Aorta (tissue), 5 donors: ENCODE measurements around the gene MAN1B1. TPM values are rescaled to one million over a fixed set of nuclear protein-coding genes. Genes with fewer than 3 reads are reported as not detected.
A peak's percentile ranks its signal among the peaks of the same experiment; 100 is the strongest.

Source experiments
- ATAC-seq: fragments of 200-7000 bp; cut with Tn5 transposase; one replicate; pipeline ENCODE4 v1.9.1; 2022; ENCODE audit warnings: moderate library complexity; ENCODE audit not compliant: low FRiP score
- DNase-seq, 2 donors: peaks; one replicate each; pipeline ENCODE4 v3.0.0-alpha.2; 2020
- H3K27ac ChIP-seq, 2 donors: one replicate each; pipeline ENCODE4 v1.5.1; 2013; ENCODE audit warnings: low read length in 2 of 2, mild to moderate bottlenecking in 2 of 2, moderate library complexity in 2 of 2, control low read depth in 1 of 2, inconsistent platforms in 1 of 2, low read depth in 1 of 2
- H3K27me3 ChIP-seq, 2 donors: one replicate each; pipeline ENCODE4 v1.6.1; 2013; ENCODE audit warnings: control low read depth in 1 of 2, low read length in 1 of 2, mild to moderate bottlenecking in 1 of 2, moderate library complexity in 1 of 2; ENCODE audit not compliant: insufficient read depth in 2 of 2, control insufficient read depth in 1 of 2
- H3K36me3 ChIP-seq, 2 donors: one replicate each; pipeline ENCODE4 v1.6.1; 2013; ENCODE audit warnings: control low read depth in 1 of 2, low read length in 1 of 2, mild to moderate bottlenecking in 1 of 2; ENCODE audit not compliant: insufficient read depth in 2 of 2, control insufficient read depth in 1 of 2
- H3K4me1 ChIP-seq, 2 donors: one replicate each; pipeline ENCODE4 v1.6.1; 2013; ENCODE audit warnings: low read length in 2 of 2, control low read depth in 1 of 2, mild to moderate bottlenecking in 1 of 2, moderate library complexity in 1 of 2; ENCODE audit not compliant: insufficient read depth in 2 of 2, control insufficient read depth in 1 of 2
- H3K4me3 ChIP-seq, 2 donors: one replicate each; pipeline ENCODE4 v1.5.1; 2013; ENCODE audit warnings: low read length in 2 of 2, control low read depth in 1 of 2, mild to moderate bottlenecking in 1 of 2
- H3K9me3 ChIP-seq: one replicate; pipeline ENCODE4 v1.6.1; 2013; ENCODE audit warnings: mild to moderate bottlenecking, low read length; ENCODE audit not compliant: control insufficient read depth
- WGBS, 2 donors: extraction: QIAGEN DNeasy Blood & Tissue Kit; methylation state at CpG; one replicate each; pipeline ENCODE4 v1.1.7; 2013; 5-methylcytosine and 5-hydroxymethylcytosine counted together
- intact Hi-C, 2 donors: fragments of 100-400 bp; cut with DNase I; formaldehyde crosslinking; loops; one replicate each; pipeline versions ENCODE4 v1.14.2 to v1.15.0; 2022
- polyA plus RNA-seq, 2 donors: library from polyadenylated mRNA; stranded (reverse); fragments of 200-250 nt; gene quantifications; one replicate each; pipeline ENCODE4 v1.2.3, GENCODE V29; 2013
- total RNA-seq, 2 donors: library from RNA; stranded (reverse); fragmentation: NEBNext Ultra II Directional; extraction: Animal tissue kit (Norgen Biotek cat#: 25700); gene quantifications; one replicate each; pipeline ENCODE4 v1.2.1, GENCODE V29; 2021
- donor health status: healthy with polysubstance abuse.
- donor health status: Bipolar disorder and iron deficiency.
- donor health status: DM: no; HTN: no; CAD: no.
- donor health status: DM: no; HTN: no; CAD: no.
- donor health status: DM: yes; HTN: yes; CAD: no.

Gene MAN1B1
- total and polyA plus RNA-seq, 4 donors, result 21.2 to 104 (median 40.3) TPM

- 92 to 95% methylated on average over 24 of the region's 24 CpGs for WGBS, 2 donors
- ATAC-seq, result no peak
Measured at GRCh38 chr9:137080260-137081122, 6.3 kb upstream of the MAN1B1 start.

GRCh38 chr9:137082222-137082924, 4.4 kb upstream of the MAN1B1 start:
- no peaks in the 10 kb centered on the region for H3K4me1 ChIP-seq
- intact Hi-C loops, result no loop called here
- DNase-seq, result peak in 1 of 2 donors; percentile 69
- no peak overlapping the region for H3K27ac ChIP-seq
- H3K9me3 ChIP-seq, result no peaks in the 10 kb centered on the region
- H3K4me3 ChIP-seq, result no peak overlapping the region
- H3K27me3 ChIP-seq, result no peaks in the 10 kb centered on the region
- WGBS, 2 donors, result 92% methylated on average over 16 of the region's 16 CpGs
- H3K36me3 ChIP-seq, result no peaks in the 10 kb centered on the region
- no peak for ATAC-seq

More at GRCh38 chr9:137080260-137081122, 6.3 kb upstream of the MAN1B1 start:
- no peaks in the 10 kb centered on the region for H3K27me3 ChIP-seq
- H3K4me3 ChIP-seq, result no peak overlapping the region
- intact Hi-C loops, result no loop called here
- peak in 1 of 2 donors; percentile 70 for DNase-seq
- no peak overlapping the region for H3K27ac ChIP-seq
- H3K9me3 ChIP-seq, result no peaks in the 10 kb centered on the region
- no peaks in the 10 kb centered on the region for H3K4me1 ChIP-seq
- H3K36me3 ChIP-seq, result no peaks in the 10 kb centered on the region

- no peak overlapping the region for H3K4me3 ChIP-seq
- no peak overlapping the region for H3K27ac ChIP-seq
- WGBS, 2 donors, result 91 to 97% methylated on average over 7 to 8 of the region's 8 CpGs
- no peaks in the 10 kb centered on the region for H3K9me3 ChIP-seq
- H3K27me3 ChIP-seq, result no peaks in the 10 kb centered on the region
- no peaks in the 10 kb centered on the region for H3K4me1 ChIP-seq
- ATAC-seq (no peak), DNase-seq (no peak)
- no peaks in the 10 kb centered on the region for H3K36me3 ChIP-seq
- intact Hi-C loops, result no loop called here
Measured at GRCh38 chr9:137082925-137083290, 3.9 kb upstream of the MAN1B1 start.

GRCh38 chr9:137083394-137084004, 3.3 kb upstream of the MAN1B1 start:
- no peak overlapping the region for H3K27ac ChIP-seq
- H3K4me1 ChIP-seq, result no peaks in the 10 kb centered on the region
- intact Hi-C loops, result no loop called here
- no peaks in the 10 kb centered on the region for H3K36me3 ChIP-seq
- no peak overlapping the region for H3K4me3 ChIP-seq
- H3K9me3 ChIP-seq, result no peaks in the 10 kb centered on the region
- no peaks in the 10 kb centered on the region for H3K27me3 ChIP-seq
- DNase-seq, result peak; percentile 83 to 89
- 68 to 71% methylated on average over 12 of the region's 12 CpGs for WGBS, 2 donors
- no peak for ATAC-seq

- no peaks in the 10 kb centered on the region for H3K9me3 ChIP-seq
- ATAC-seq (no peak), DNase-seq (no peak)
- H3K27me3 ChIP-seq, result no peaks in the 10 kb centered on the region
- H3K4me3 ChIP-seq, result no peak overlapping the region
- intact Hi-C loops, result no loop called here
- no peaks in the 10 kb centered on the region for H3K4me1 ChIP-seq
- no peaks in the 10 kb centered on the region for H3K36me3 ChIP-seq
- no peak overlapping the region for H3K27ac ChIP-seq
- WGBS, 2 donors, result 70 to 76% methylated on average over 9 of the region's 9 CpGs
Measured at GRCh38 chr9:137084526-137084925, 2.3 kb upstream of the MAN1B1 start.

GRCh38 chr9:137085920-137086530, 760 bp upstream of the MAN1B1 start:
- peak overlapping the region; percentile 14 to 80 for H3K27ac ChIP-seq
- peak; percentile 6 for ATAC-seq

GRCh38 chr9:137087409-137087925, 682 bp downstream of the MAN1B1 start:
- ATAC-seq (no peak), DNase-seq (no peak)
- intact Hi-C loops, result no loop called here
- peak overlapping the region; percentile 45 to 50 for H3K4me3 ChIP-seq
- no peaks in the 10 kb centered on the region for H3K4me1 ChIP-seq
- WGBS, 2 donors, result 10% methylated on average over 22 of the region's 22 CpGs
- H3K27ac ChIP-seq, result peak overlapping the region in 1 of 2 donors; percentile 58
- H3K36me3 ChIP-seq, result no peaks in the 10 kb centered on the region
- no peaks in the 10 kb centered on the region for H3K27me3 ChIP-seq
- H3K9me3 ChIP-seq, result no peaks in the 10 kb centered on the region

More at GRCh38 chr9:137085920-137086530, 760 bp upstream of the MAN1B1 start:
- Histone ChIP-seq H3K9me3 (no peaks in the 10 kb centered on the region), H3K36me3 (no peaks in the 10 kb centered on the region), H3K4me3 (peak overlapping the region; percentile 51 to 55), H3K4me1 (no peaks in the 10 kb centered on the region), H3K27me3 (no peaks in the 10 kb centered on the region)
- intact Hi-C loops, result no loop called here
- WGBS, 2 donors, result 1% methylated on average over 52 to 58 of the region's 58 CpGs
- DNase-seq, result peak; percentile 72 to 88

- ATAC-seq, result no peak
- WGBS, 2 donors, result 79 to 80% methylated on average over 5 of the region's 5 CpGs
- Histone ChIP-seq H3K9me3 (no peaks in the 10 kb centered on the region), H3K27ac (no peak overlapping the region), H3K4me1 (no peaks in the 10 kb centered on the region), H3K27me3 (no peaks in the 10 kb centered on the region), H3K36me3 (no peaks in the 10 kb centered on the region), H3K4me3 (no peak overlapping the region)
- intact Hi-C loops, result no loop called here
- DNase-seq, result no peak
Measured at GRCh38 chr9:137088121-137088520, 1.3 kb downstream of the MAN1B1 start.
